Measurements from ENCODE around the gene TRIM9.

DNA sequence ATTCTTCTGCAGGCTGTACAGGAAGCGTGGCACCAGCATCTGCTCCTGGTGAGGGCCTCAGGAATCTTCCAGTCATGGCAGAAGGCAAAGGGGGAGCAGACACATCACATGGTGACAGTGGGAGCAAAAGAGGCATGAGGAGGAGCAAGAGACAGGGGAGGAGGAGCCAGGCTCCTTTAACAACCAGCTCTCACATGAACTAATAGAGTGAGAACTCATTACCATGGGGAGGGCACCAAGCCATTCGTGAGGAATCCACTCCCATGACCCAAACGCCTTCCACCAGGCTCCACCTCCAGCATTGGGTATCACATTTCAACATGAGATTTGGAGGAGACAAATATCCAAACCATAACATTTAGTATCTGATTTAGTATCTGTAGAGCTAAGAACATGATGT, 14.7 kb upstream of the TRIM9 start:
- TF ChIP-seq CTCF (IDR thresholded peaks at IDR 0.05; ENCODE audit: low read length): no peak
- TF ChIP-seq EZH2 (optimal IDR thresholded peaks at IDR 0.05; ENCODE audit: low read depth, low read length): no peak
- no peak for TF ChIP-seq EZH2phosphoT487 (IDR thresholded peaks at IDR 0.05; ENCODE audit: low read length)
